K562 (cell line): ENCODE data around the gene POLR3A. TPM values are rescaled to one million over a fixed set of nuclear protein-coding genes. Genes with fewer than 3 reads are reported as not detected.

ENCODE experiments used
- ARID1B ChIP-seq: fragments of 450-650 bp; IDR thresholded peaks from 2 replicates; pipeline ENCODE4 v1.6.1; 2016; ENCODE audit warnings: antibody characterized with exemption, mild to moderate bottlenecking, inconsistent platforms
- ASH1L ChIP-seq: fragments of 450-650 bp; IDR thresholded peaks from 2 replicates; pipeline ENCODE4 v1.6.1; 2018; ENCODE audit warnings: borderline replicate concordance, mild to moderate bottlenecking, low read depth; ENCODE audit not compliant: partially characterized antibody
- ATF7 ChIP-seq: fragments of 450-650 bp; IDR thresholded peaks from 2 replicates; pipeline ENCODE4 v1.7.1; 2014; ENCODE audit warnings: mild to moderate bottlenecking, moderate library complexity
- CBFB ChIP-seq: sonication (generic); formaldehyde crosslinking; IDR thresholded peaks from 2 replicates; pipeline ENCODE4 v1.4.0; 2020; ENCODE audit warnings: mild to moderate bottlenecking, missing genetic modification reagents
- ERF ChIP-seq: fragments of 450-650 bp; formaldehyde crosslinking; IDR thresholded peaks from 2 replicates; pipeline ENCODE4 v1.4.0; 2020; ENCODE audit warnings: mild to moderate bottlenecking, mixed read lengths
- FIP1L1 ChIP-seq: fragments of 200-400 bp; formaldehyde crosslinking; IDR thresholded peaks from 2 replicates; pipeline ENCODE4 v1.6.1; 2018; ENCODE audit warnings: mild to moderate bottlenecking, low read depth, low read length; ENCODE audit not compliant: poor library complexity, severe bottlenecking
- HDGF ChIP-seq: fragments of 450-650 bp; IDR thresholded peaks from 2 replicates; pipeline ENCODE4 v1.6.1; 2016
- KLF6 ChIP-seq: fragments of 250-450 bp; sonication (Bioruptor Pico); IDR thresholded peaks from 2 replicates; pipeline ENCODE4 v1.4.0; 2020; ENCODE audit warnings: mild to moderate bottlenecking, moderate library complexity, borderline replicate concordance
- MCM3 ChIP-seq: fragments of 450-650 bp; IDR thresholded peaks from 2 replicates; pipeline ENCODE4 v1.6.1; 2016
- MED1 ChIP-seq: sonication (generic); formaldehyde crosslinking; IDR thresholded peaks from 2 replicates; pipeline ENCODE4 v1.8.1; 2023; ENCODE audit warnings: missing genetic modification reagents, borderline replicate concordance
- PPARD ChIP-seq: fragments of 250-450 bp; sonication (Bioruptor Pico); IDR thresholded peaks from 2 replicates; pipeline ENCODE4 v1.8.0; 2022; ENCODE audit warnings: inconsistent platforms, mild to moderate bottlenecking, moderate library complexity
- RCOR1 ChIP-seq, 2 experiments: IDR thresholded peaks; 2 replicates each; pipeline ENCODE4 v1.6.1; 2012; ENCODE audit warnings: low read depth in 2 of 2, low read length in 2 of 2, borderline replicate concordance in 1 of 2, improper control_type of control experiment in 1 of 2
- RFX5 ChIP-seq: IDR thresholded peaks from 2 replicates; pipeline ENCODE4 v1.6.1; 2011; ENCODE audit warnings: low read depth, mild to moderate bottlenecking, improper control_type of control experiment, low read length
- THRB ChIP-seq: fragments of 450-650 bp; formaldehyde crosslinking; conservative IDR thresholded peaks from 2 replicates; pipeline ENCODE4 v1.4.0; 2022; ENCODE audit warnings: mild to moderate bottlenecking, missing genetic modification characterization
- ZBTB7A ChIP-seq: IDR thresholded peaks from 2 replicates; pipeline ENCODE4 v1.6.1; 2011; ENCODE audit warnings: low read depth, mild to moderate bottlenecking, low read length, moderate library complexity, borderline replicate concordance; ENCODE audit not compliant: control insufficient read depth
- ZNF311 ChIP-seq: fragments of 250-450 bp; sonication (Bioruptor Pico); IDR thresholded peaks from 2 replicates; pipeline ENCODE4 v1.4.0; 2020; ENCODE audit warnings: mild to moderate bottlenecking, moderate library complexity
- ZNF354B ChIP-seq: fragments of 250-450 bp; sonication (Bioruptor Pico); IDR thresholded peaks from 2 replicates; pipeline ENCODE4 v1.4.0; 2020
- ZSCAN29 ChIP-seq: fragments of 450-650 bp; IDR thresholded peaks from 2 replicates; pipeline ENCODE4 v1.6.1; 2017
- polyA plus RNA-seq, 8 experiments: library from polyadenylated mRNA; depleted of rRNA in 4 of 8; stranded (reverse) in 5 of 8; unstranded in 3 of 8; fragments of >200 nt; fragmentation: Nextera tagmentation in 2 of 8; fragmentation: Illumina TruSeq in 1 of 8; extraction: Ambion mirVana in 2 of 8; extraction: Trizol in 1 of 8; gene quantifications; 2 replicates each; pipeline versions ENCODE4 v1.2.1 to v1.2.3, GENCODE V29; 2011 to 2014; ENCODE audit warnings: inconsistent platforms in 1 of 8, missing spikeins in 1 of 8
- total RNA-seq, 7 experiments: library from RNA; depleted of rRNA in 6 of 7; stranded (reverse); fragments of >200 nt in 6 of 7; fragmentation: Illumina TruSeq in 2 of 7; extraction: Trizol in 2 of 7; gene quantifications; 2 replicates each; pipeline versions ENCODE4 v1.2.1 to v1.2.3, GENCODE V29; 2011 to 2021; ENCODE audit warnings: low replicate concordance in 1 of 7
- TF ChIP-seq, protein P1 (sequence below), 2 experiments: fragments of 450-650 bp; IDR thresholded peaks; 2 replicates each; pipeline ENCODE4 v1.6.1; 2016
- TF ChIP-seq, protein P2 (sequence below): sonication (generic); formaldehyde crosslinking; IDR thresholded peaks from 2 replicates; pipeline ENCODE4 v1.9.0; 2022; ENCODE audit warnings: mild to moderate bottlenecking, missing genetic modification reagents
- TF ChIP-seq, protein P3 (sequence below): sonication (generic); formaldehyde crosslinking; IDR thresholded peaks from 2 replicates; pipeline ENCODE4 v1.8.0; 2022; ENCODE audit warnings: mild to moderate bottlenecking, missing genetic modification reagents
- TF ChIP-seq, protein P4 (sequence below): fragments of 450-650 bp; conservative IDR thresholded peaks from 2 replicates; pipeline ENCODE4 v1.6.1; 2016; ENCODE audit warnings: missing genetic modification characterization, low read depth, mild to moderate bottlenecking, missing compliant biosample characterization, moderate library complexity

POLR3A gene
- total and polyA plus RNA-seq, 9 of the 15 experiments (the other 6 are each of a cell fraction or from before 2014, with no cell fraction given), result 14.9 to 37.0 (median 26.7) TPM

GRCh38 chr10:77919713-77920108 is 109.6 kb downstream of the POLR3A start (continued):
- TF ChIP-seq, protein P1, sequence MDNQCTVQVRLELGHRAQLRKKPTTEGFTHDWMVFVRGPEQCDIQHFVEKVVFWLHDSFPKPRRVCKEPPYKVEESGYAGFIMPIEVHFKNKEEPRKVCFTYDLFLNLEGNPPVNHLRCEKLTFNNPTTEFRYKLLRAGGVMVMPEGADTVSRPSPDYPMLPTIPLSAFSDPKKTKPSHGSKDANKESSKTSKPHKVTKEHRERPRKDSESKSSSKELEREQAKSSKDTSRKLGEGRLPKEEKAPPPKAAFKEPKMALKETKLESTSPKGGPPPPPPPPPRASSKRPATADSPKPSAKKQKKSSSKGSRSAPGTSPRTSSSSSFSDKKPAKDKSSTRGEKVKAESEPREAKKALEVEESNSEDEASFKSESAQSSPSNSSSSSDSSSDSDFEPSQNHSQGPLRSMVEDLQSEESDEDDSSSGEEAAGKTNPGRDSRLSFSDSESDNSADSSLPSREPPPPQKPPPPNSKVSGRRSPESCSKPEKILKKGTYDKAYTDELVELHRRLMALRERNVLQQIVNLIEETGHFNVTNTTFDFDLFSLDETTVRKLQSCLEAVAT (IDR thresholded peaks at IDR 0.05), result no peak
- TF ChIP-seq FIP1L1, result no peak
- peak in 1 of 2 experiments; percentile 34; a peak in 1 of 4 replicates for TF ChIP-seq RCOR1 (IDR thresholded peaks at IDR 0.05; ENCODE audit: borderline replicate concordance in 1 of 2, low read depth in 2 of 2, low read length in 2 of 2)
- TF ChIP-seq, protein P2, sequence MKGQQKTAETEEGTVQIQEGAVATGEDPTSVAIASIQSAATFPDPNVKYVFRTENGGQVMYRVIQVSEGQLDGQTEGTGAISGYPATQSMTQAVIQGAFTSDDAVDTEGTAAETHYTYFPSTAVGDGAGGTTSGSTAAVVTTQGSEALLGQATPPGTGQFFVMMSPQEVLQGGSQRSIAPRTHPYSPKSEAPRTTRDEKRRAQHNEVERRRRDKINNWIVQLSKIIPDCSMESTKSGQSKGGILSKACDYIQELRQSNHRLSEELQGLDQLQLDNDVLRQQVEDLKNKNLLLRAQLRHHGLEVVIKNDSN (CRISPR knock-in tag), result no peak
- TF ChIP-seq ZSCAN29, result no peak
- TF ChIP-seq HDGF, result no peak
- TF ChIP-seq ARID1B, result peak; percentile 64
- no peak for TF ChIP-seq KLF6 (CRISPR knock-in tag)
- no peak for TF ChIP-seq ZNF354B (CRISPR knock-in tag)
- TF ChIP-seq ZNF311 (CRISPR knock-in tag), result no peak
- TF ChIP-seq MED1 (CRISPR knock-in tag), result no peak
- no peak for TF ChIP-seq RFX5
- TF ChIP-seq MCM3, result no peak
- no peak for TF ChIP-seq PPARD (CRISPR knock-in tag)
- TF ChIP-seq ASH1L, result no peak
- TF ChIP-seq, protein P3, sequence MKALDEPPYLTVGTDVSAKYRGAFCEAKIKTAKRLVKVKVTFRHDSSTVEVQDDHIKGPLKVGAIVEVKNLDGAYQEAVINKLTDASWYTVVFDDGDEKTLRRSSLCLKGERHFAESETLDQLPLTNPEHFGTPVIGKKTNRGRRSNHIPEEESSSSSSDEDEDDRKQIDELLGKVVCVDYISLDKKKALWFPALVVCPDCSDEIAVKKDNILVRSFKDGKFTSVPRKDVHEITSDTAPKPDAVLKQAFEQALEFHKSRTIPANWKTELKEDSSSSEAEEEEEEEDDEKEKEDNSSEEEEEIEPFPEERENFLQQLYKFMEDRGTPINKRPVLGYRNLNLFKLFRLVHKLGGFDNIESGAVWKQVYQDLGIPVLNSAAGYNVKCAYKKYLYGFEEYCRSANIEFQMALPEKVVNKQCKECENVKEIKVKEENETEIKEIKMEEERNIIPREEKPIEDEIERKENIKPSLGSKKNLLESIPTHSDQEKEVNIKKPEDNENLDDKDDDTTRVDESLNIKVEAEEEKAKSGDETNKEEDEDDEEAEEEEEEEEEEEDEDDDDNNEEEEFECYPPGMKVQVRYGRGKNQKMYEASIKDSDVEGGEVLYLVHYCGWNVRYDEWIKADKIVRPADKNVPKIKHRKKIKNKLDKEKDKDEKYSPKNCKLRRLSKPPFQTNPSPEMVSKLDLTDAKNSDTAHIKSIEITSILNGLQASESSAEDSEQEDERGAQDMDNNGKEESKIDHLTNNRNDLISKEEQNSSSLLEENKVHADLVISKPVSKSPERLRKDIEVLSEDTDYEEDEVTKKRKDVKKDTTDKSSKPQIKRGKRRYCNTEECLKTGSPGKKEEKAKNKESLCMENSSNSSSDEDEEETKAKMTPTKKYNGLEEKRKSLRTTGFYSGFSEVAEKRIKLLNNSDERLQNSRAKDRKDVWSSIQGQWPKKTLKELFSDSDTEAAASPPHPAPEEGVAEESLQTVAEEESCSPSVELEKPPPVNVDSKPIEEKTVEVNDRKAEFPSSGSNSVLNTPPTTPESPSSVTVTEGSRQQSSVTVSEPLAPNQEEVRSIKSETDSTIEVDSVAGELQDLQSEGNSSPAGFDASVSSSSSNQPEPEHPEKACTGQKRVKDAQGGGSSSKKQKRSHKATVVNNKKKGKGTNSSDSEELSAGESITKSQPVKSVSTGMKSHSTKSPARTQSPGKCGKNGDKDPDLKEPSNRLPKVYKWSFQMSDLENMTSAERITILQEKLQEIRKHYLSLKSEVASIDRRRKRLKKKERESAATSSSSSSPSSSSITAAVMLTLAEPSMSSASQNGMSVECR (CRISPR knock-in tag), result no peak
- no peak for TF ChIP-seq THRB (CRISPR knock-in tag)
- TF ChIP-seq CBFB (CRISPR knock-in tag), result no peak
- TF ChIP-seq ATF7, result peak; percentile 66
- TF ChIP-seq ZBTB7A, result no peak
- TF ChIP-seq, protein P4, sequence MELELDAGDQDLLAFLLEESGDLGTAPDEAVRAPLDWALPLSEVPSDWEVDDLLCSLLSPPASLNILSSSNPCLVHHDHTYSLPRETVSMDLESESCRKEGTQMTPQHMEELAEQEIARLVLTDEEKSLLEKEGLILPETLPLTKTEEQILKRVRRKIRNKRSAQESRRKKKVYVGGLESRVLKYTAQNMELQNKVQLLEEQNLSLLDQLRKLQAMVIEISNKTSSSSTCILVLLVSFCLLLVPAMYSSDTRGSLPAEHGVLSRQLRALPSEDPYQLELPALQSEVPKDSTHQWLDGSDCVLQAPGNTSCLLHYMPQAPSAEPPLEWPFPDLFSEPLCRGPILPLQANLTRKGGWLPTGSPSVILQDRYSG (tag), result no peak
- no peak for TF ChIP-seq ERF (CRISPR knock-in tag)
